Fibroblast of peridontal ligament (primary cell): ENCODE results near the gene SMYD5.
"Not testable (repeated sequence)": the region's sequence is repeated elsewhere in the genome, so short reads cannot be mapped to it uniquely, and the experiment has no call there.

Experiments used
- DNase-seq: peaks from one replicate; pipeline ENCODE4 v3.0.0-alpha.2; 2010; ENCODE audit errors: extremely low read depth

SMYD5 gene

DNA sequence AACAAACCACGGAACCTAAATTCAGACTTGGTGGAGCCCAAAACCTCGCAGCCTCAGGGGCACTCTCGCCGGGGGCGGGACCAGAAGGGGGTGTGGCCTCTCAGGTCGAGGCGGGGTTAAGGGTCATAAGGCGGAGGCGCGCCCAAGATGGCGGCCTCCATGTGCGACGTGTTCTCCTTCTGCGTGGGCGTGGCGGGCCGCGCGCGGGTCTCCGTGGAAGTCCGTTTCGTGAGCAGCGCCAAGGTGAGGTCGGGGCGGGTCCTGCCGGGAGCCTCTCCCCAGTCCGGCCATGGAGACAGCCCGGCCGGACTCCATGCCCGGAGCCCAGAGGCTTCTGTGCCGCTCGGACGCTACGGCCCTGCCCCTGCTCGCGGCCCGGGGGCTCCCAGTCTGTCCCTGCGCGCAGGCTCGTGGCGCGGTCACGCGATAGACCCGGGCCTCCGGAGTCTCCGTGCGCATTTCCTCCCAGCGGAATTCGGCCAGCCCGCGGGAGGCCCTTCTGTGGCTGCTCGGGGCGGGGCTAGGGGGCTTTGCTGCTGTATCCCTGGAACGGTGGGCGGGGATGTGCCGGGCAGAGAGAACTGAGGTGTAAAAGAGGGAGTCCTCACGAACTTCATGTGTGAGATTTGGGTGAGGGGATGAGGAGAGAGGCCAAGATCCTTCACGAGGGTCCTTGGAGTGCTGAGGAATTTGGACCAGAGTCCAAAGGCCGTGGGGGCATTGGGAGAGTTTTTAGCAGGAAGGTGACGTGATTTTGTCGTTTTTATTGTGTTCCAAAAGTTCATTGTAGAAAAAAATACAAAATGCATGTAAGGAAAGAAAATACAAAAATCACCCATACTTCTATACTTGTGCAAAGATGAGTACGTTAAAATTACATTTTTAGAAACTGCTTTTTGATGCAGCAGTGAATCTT is at the start of gene SMYD5:
SMYD5 (plus strand) TSS at position 126 of the 916 bp plus-strand sequence; CDS start at position 148, 22 bp downstream.
- peak; percentile 77 for DNase-seq

DNA sequence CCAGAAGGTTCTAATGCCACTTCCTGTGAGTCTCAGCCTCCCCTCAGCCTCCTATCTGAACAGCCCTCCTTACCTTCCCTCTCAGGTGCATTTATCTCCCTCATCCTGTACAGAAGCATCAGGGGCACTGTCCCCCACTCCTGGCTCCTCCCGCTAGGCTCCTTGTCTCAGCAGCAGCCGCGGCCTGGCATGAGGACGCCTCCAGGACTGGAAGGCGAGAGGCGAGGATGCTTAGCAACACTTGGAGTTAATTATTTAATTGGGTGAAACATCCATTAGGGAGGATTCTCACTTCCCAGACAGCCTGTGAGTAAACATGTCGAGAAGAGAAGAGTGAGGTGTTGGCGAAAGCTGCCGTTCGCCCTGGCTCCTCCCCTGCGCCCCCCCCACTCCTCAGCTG is 48.1 kb upstream of the SMYD5 start:
- DNase-seq = not testable (repeated sequence)

- DNase-seq = not testable (repeated sequence)
Measured at GRCh38 chr2:73166813-73167212, 47.2 kb upstream of the SMYD5 start.

- DNase-seq = not testable (repeated sequence)
Measured at GRCh38 chr2:73168348-73168747, 45.7 kb upstream of the SMYD5 start.

GRCh38 chr2:73170341-73170740 is 43.7 kb upstream of the SMYD5 start:
- not testable (repeated sequence) for DNase-seq

DNA sequence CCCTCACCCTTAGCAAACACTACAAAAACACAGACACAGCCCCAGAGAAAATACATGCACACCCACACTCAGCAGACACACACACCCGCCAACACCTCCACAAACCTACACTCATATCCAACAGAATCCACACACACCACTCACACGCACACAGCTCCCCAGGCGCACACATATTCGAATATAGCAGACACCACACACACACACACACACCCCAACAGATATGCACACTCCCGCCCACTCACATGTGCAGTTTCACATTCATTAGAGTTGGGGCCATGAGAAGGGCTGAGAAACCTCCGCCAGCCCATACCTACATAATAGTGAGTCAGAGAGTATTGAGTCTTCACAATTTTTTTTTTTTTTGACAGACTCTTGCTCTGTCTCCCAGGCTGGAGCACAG is 41.1 kb upstream of the SMYD5 start:
- no peak for DNase-seq

- DNase-seq = no peak
Measured at GRCh38 chr2:73173781-73174180, 40.3 kb upstream of the SMYD5 start.

GRCh38 chr2:73174244-73174643 is 39.8 kb upstream of the SMYD5 start:
- no peak for DNase-seq

DNA sequence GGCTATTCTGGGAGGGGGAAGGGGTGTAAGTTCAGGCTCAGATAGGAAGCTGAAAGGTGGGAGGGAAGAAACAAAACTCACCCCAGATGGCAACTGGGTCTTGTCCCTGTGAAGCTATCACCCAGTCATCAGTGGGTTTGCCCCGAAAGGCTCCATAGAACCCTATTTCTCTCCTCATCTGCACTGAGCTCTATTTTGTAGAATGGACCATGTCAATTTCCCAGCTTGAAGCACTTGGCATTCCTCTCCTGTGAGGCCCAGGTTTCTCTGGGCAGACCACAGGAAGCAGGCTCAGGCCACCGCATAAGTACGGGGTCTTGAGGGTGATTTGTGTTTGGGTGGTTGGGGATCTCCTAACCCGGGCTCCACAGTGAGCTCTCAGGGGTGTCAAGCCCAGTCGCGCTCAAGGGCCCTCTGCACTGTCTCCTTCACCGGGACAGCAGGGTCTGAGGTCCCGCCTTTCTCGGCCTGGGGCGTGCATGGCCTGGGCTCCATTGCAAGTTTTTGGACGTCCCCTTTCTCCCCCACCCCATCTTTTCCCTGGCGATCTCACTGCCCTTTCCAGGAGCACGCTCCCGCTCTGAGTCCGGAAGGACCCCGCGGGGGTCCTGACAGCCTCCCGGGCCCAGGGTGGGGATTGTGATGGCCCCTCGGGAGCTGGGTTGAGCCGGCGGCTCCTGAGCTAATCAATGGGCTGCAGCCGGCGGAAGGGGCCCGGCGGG is 38.9 kb upstream of the SMYD5 start:
- no peak for DNase-seq

DNA sequence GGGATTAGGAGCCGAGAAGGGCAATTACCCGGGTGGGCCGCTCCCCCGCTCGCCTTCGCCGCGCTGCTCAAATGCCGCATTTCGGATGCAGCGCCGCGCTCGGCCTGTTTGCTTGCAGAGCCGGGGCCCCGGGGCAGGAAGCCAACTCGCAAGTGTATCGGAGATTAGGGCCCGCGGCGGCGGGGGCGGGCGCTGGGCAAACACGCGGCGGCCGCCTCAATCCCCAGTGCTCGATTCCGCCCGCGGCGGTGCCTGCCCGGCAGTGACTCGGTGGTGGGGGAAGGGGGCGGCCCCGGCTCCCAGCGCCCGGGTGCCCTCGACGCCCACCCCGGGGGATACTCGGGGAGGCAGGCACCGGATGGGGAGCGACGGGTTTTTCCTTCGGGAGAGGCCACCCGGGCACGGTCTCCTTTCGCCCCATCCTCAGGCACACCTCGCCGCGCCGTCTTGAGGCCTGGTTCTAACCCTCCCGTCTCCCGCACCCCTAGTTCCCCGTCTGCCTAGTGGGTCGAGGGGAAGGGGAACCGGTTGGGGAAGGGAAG is 38.3 kb upstream of the SMYD5 start:
- peak; percentile 18 for DNase-seq

GRCh38 chr2:73176205-73176880 is 37.7 kb upstream of the SMYD5 start:
- DNase-seq = no peak

GRCh38 chr2:73176881-73177644 is 37.0 kb upstream of the SMYD5 start:
- peak; percentile 77 for DNase-seq

- DNase-seq = no peak
Measured at GRCh38 chr2:73177645-73178255, 36.3 kb upstream of the SMYD5 start.

DNA sequence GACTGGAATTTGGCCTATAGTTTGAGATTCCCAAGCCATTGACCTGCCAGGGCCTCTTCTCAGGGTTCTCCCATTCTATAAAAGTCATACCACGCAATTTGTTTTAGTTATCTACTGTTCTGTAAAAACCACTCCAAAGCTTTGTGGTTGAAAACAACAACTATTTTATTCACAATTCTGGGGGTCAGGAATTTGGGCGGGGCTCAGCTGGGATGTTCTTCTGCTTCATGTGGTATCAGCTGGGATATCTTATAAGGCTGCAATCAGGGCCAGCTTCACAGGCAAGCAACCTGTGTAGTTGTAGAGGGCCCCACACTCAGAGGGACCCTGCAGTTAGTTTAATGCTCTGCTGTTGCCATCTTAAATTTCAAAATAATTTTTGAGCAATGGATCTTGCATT is 28.1 kb upstream of the SMYD5 start:
- no peak for DNase-seq

DNA sequence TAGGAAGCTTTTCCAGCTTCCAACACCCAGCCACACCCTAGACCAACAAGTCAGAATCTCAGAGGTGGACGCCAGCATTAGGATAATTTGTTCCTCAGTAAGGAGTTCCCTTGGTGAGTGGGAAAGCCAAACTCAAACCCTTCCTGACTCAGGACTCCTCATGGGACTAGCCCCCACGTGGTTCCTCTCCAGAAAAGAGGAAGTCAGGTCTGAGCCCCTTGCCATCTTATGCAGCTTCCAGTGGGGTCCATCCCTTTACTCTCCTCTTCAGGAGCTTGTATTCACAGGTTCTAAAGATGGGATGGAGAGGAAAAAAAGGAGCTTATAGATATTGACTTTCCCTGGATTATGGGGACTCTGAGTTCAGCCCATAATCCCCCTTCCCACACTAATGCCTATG is 26.5 kb upstream of the SMYD5 start:
- no peak for DNase-seq

- no peak for DNase-seq
Measured at GRCh38 chr2:73197579-73197978, 16.5 kb upstream of the SMYD5 start.

DNA sequence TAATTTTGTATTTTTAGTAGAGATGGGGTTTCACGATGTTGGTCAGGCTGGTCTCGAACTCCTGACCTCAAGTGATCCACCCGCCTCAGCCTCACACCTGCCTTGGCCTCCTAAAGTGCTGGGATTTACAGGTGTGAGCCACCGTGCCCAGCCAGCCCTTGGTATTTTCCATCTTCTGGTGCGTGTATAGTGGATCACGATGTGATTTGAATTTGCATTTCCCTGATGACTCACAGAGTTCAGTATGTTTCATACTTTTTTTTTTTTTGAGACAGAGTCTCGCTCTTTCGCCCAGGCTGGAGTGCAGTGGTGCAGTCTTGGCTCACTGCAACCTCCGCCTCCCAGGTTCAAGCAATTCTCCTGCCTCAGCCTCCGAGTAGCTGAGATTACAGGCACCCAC is 13.8 kb upstream of the SMYD5 start:
- not testable (repeated sequence) for DNase-seq

DNA sequence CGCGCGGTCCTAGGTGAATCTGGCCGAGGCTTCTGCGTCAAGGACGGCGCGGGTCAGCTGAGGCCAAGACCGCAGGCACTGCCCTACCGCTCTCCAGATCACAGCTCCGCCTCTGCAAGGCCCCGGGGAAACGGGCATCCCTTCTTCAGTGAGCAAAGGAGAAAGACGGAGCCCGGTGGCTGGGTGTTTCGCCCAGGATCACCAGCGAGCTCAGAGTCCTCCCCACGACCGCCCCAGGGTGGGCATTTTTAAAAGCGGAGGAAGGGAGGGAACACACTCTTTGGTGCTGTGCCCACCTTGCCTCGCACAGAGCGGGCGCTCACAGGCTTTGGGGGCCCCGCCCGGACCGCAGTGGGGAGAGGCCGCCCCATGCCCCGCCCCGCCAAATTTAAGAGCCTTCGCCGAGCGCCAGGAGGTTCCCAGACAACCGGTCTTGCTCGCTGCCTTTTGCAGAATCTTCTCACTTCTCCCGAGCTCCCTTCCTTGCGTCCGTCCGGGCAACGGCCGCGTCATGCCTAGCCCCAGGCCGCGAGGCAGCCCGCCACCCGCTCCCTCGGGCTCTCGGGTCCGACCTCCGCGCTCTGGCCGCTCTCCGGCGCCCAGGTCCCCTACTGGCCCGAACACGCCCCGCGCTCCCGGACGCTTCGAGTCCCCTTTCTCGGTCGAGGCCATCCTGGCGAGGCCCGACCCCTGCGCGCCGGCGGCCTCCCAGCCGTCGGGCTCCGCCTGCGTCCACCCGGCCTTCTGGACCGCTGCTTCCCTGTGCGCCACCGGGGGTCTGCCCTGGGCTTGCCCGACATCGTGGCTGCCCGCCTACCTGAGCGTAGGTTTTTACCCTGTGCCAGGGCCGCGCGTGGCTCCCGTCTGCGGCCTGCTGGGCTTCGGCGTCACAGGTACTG is 11.6 kb upstream of the SMYD5 start, which contains the start of gene NOTO:
NOTO (plus strand) TSS at position 419 of the 899 bp plus-strand sequence; CDS start at position 512, 93 bp downstream.
- no peak for DNase-seq

GRCh38 chr2:73203055-73203681 is 10.9 kb upstream of the SMYD5 start:
- DNase-seq = no peak
